GM18951 (cell line): ENCODE data around the gene RCAN2.

Experiments used
- POLR2A ChIP-seq: IDR thresholded peaks from 4 replicates; pipeline ENCODE4 v1.6.1; 2011; ENCODE audit warnings: mild to moderate bottlenecking; ENCODE audit not compliant: insufficient read length, insufficient read depth; ENCODE audit errors: extremely low read depth
- in situ Hi-C: fragments of 300-500 bp; cut with MboI; formaldehyde crosslinking; loops from one replicate; pipeline ENCODE4 v1.12.0; 2022; ENCODE audit warnings: low sequenced_read_pairs, mixed read lengths, inconsistent platforms; ENCODE audit not compliant: unreplicated experiment

RCAN2 gene

DNA sequence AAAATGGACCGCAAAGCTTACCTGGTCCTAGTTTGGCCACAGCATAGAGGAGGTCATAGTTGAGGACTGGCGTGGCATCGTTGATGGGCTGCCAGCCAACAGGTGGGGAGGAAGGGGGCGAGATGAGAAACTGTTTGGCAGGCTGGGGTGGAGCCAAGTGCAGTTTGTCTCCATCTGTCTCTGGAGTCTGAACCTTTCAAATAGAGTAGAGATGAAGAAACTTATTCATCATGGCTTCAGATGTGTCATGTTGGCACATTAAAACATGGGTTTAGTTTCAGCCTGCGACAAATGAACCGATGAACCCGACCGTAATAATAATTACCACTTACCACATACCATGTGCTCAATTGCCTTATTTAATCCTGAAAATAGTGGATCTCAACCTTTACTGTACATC lies 244.5 kb downstream of the RCAN2 start:
- in situ Hi-C loops: no loop called here
- TF ChIP-seq POLR2A: no peak

DNA sequence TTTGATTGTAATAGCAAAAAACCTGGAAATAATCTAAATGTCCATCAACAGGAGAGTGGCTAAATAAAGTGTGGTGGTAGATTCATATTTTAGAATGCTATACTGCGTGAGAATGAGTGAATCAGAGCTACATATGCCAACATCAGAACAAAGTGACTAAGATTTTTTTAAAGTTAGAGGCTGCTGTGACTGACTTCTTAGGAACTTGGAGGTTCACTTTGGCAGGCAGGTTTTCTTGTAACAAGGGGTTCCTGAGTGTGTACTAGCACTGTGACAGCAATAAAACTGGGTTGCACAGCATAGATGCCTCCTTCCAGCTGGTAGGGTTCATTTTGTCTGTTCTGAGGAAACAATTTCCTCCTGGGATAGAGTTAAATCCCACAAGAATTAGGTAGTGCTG lies 245.2 kb downstream of the RCAN2 start:
- in situ Hi-C loops: no loop called here
- no peak for TF ChIP-seq POLR2A

- TF ChIP-seq POLR2A: no peak
- in situ Hi-C loops: no loop called here
These were observed 246.6 kb downstream of the RCAN2 start for GRCh38 chr6:46244670-46245069.

- in situ Hi-C loops: no loop called here
- TF ChIP-seq POLR2A: no peak
These were observed 247.5 kb downstream of the RCAN2 start for GRCh38 chr6:46243754-46244153.

DNA sequence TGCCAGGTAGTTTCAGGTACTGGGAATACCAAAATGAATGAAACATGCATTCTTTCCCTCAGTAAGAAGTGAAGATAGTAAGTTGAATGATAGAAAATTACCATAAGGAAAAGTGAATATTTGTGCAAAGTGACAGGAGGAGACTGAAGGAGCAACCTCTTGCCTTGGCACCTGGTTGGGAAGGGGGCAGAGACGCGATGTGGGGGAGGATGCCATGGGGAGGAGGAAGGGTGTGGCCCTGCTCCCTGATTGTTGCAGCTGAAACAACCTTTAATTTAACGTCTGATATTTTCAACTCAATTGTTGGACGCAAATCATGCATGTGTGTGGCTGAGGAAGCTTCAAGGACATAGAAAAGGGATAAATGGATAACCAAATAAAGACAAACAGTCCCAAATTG lies 248.3 kb downstream of the RCAN2 start:
- in situ Hi-C loops: no loop called here
- TF ChIP-seq POLR2A: no peak

DNA sequence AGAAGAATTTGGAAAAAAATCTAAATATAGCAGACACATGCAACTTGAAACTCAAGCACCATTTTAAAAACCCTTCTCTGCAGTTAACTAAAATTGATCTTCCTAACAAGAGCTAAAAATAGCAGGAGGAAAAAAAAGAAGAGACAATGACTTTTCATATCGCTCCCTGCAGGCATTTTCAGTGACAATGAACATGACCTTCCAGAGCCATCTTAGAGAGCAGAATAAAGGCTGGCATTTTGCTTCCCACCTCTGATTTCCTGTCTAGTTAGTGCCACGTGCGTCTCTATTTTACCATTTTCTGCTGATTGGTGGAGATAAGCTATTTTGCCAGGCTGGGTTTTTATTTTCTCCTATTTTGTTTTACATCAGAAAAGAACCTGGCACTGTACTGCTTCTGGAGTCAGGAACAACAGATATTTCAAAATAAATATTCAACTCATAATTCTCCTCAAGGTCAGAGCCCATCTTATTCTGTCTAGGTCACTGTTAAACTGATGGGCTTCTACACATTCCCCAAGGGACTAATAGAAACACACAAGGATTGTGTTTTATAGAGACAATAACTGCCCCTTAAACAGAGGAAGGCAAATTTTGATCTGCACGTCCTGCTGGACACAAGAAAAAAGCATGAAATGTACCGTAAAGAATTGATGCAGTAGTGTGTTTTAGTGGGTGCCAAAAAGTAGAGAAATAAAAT lies 250.2 kb downstream of the RCAN2 start:
- no peak for TF ChIP-seq POLR2A
- in situ Hi-C loops: no loop called here

DNA sequence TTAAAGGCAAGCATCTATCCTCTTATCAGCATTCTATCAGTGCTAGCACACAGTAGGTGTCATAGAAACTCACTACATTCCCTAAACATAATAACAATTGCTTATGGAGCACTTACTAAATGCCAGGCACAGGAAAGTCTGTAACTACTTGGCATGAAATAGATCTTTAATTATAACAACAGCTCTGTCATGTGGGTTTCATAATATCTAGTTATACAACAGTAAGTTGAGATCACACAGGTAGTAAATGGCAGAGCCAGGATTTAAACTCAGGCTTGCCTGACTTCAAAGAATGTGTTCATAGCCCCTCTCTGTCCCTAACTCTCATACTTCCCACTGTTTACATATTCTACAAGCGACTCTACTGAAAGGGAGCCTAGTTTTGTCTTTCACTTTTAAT lies 254.5 kb downstream of the RCAN2 start:
- in situ Hi-C loops: no loop called here
- TF ChIP-seq POLR2A: no peak

DNA sequence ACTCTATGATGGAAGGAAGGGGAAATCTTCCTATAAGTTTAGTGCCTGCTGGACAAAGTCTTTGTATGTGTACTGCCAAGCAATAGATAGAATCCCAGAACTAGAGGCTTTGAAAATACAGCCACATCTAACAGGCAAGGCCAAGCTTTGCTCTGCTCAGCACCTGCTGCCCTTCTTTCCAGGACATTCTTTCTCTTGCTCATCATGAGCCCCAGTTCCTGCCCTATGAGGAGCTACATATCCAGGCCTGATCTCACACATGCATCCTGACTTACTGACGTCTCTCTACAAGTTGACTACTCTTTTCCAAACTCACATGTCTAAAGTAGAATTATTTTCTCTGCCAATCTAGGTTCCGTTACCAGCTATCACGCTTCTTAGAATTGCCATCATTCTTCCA lies 256.0 kb downstream of the RCAN2 start:
- no peak for TF ChIP-seq POLR2A

DNA sequence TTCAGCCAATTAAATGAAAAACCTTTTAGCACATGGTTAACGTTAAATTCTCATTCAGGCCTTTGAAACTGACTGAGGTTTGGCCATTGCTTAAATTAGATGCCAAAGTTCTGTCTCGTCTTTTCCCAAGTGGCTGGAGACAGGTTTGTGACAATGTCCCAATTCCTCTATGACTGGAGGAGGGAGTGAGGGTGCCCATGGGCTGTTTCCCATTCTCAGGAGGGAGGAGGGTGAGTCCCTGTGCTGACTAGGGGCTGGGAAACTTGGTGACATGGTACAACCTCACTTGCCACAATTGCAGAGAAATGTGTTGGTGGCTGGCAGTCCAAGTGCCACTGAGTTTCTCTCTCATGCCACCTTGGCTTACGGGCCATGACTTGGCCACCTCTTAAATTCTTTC lies 256.5 kb downstream of the RCAN2 start:
- no peak for TF ChIP-seq POLR2A
- in situ Hi-C loops: no loop called here

More for the DNA sequence above, 256.0 kb downstream of the RCAN2 start:
- in situ Hi-C loops: no loop called here

- no peak for TF ChIP-seq POLR2A
- in situ Hi-C loops: no loop called here
These were observed 257.1 kb downstream of the RCAN2 start for GRCh38 chr6:46234156-46234556.

GRCh38 chr6:46233129-46233528 lies 258.1 kb downstream of the RCAN2 start:
- in situ Hi-C loops: no loop called here
- TF ChIP-seq POLR2A: no peak

DNA sequence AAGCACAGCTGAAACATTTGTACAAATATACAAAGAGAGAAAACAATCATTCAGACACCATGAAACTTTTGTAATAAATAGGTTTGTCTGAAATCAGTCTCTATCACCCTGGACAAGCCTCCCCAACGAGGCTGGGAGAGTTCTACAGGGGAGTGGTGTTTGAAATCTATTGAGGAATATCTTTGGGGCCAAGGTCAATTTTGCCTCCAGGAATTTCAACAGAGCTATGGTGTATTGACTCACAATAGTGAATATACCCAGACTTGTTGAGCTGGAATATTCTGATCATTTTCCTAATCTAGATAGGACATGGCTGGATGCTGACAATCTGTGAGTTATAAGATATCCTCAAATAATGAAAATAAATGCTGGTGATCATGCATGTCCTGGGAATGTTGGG lies 269.0 kb downstream of the RCAN2 start:
- in situ Hi-C loops: loop anchor here (5.0 to 25.0 kb wide), 2 partner anchors 185 to 415 kb away; no protein-coding TSS in a partner anchor
- no peak for TF ChIP-seq POLR2A

DNA sequence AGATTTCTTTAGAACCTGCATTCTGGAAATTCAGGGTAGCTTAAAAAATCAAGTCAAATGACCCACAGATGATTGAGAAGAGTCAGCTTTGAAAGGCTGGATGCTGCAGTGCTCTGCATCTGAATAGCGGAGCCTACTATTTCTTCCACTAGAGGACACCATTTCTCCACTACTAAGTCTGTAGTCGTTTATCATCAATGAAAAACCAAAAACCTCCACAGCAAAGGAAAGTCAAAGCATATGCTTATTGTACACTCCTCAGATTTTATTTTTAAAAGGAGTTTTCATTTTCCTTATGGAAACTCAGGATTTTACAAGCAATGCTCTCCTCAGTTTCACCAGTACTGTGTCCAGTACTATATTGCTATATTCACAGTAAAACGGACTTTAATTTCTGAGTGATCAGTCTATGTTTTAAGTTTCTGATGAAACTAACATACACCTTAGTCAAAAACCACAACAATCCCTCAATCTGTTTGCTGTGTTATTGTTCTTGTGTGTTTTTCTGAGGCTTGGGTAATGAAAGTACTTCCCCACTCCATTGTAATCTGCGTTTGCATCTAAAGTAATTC lies 269.9 kb downstream of the RCAN2 start:
- in situ Hi-C loops: loop anchor here (5.0 to 25.0 kb wide), 2 partner anchors 186 to 416 kb away; no protein-coding TSS in a partner anchor

More for the DNA sequence above, 269.9 kb downstream of the RCAN2 start:
- no peak for TF ChIP-seq POLR2A
